ENCODE data around the gene C1QTNF2. TPM values are rescaled to one million over a fixed set of nuclear protein-coding genes. Genes with fewer than 3 reads are reported as not detected.

The C1QTNF2 gene
- total and polyA plus RNA-seq, 3 donors from 2014 or later, result 3.7 to 8.2 (median 6.4) TPM

DNA sequence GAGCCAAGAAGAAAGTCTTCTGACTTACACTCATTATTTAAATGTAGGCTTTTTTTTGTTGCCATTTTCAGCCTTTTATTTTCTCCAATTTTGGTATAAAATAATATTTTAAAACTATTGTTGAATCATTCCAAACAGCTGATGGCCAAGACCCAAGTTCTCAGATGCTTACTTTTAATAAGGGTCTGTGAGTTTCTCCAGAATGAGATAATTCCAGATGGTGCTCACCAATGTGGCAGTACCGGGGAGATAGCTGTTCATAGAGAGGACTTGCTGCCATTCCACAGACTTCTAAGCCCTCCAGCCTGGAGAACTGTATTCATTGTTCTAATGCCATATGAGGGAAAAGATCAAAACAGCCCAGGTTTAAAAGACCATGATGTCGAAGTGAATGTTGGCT lies 5.3 kb upstream of the C1QTNF2 start:
- WGBS, 2 donors, result 73 to 82% methylated on average over 2 of the region's 2 CpGs
- Histone ChIP-seq H3K4me1 (no peaks in the 10 kb centered on the region), H3K27ac (no peak overlapping the region), H3K4me3 (no peak overlapping the region), H3K27me3 (no peaks in the 10 kb centered on the region), H3K36me3 (ENCODE audit: low read depth, missing control alignments) (no peaks in the 10 kb centered on the region), H3K9me3 (no peaks in the 10 kb centered on the region)
- intact Hi-C loops (cut with DNase I; ENCODE audit: low total_unique reads), result no loop called here
- no peak for DNase-seq
- no peak for TF ChIP-seq POLR2A (IDR thresholded peaks at IDR 0.05)
- TF ChIP-seq, protein P1, sequence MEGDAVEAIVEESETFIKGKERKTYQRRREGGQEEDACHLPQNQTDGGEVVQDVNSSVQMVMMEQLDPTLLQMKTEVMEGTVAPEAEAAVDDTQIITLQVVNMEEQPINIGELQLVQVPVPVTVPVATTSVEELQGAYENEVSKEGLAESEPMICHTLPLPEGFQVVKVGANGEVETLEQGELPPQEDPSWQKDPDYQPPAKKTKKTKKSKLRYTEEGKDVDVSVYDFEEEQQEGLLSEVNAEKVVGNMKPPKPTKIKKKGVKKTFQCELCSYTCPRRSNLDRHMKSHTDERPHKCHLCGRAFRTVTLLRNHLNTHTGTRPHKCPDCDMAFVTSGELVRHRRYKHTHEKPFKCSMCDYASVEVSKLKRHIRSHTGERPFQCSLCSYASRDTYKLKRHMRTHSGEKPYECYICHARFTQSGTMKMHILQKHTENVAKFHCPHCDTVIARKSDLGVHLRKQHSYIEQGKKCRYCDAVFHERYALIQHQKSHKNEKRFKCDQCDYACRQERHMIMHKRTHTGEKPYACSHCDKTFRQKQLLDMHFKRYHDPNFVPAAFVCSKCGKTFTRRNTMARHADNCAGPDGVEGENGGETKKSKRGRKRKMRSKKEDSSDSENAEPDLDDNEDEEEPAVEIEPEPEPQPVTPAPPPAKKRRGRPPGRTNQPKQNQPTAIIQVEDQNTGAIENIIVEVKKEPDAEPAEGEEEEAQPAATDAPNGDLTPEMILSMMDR (IDR thresholded peaks at IDR 0.05), result no peak

DNA sequence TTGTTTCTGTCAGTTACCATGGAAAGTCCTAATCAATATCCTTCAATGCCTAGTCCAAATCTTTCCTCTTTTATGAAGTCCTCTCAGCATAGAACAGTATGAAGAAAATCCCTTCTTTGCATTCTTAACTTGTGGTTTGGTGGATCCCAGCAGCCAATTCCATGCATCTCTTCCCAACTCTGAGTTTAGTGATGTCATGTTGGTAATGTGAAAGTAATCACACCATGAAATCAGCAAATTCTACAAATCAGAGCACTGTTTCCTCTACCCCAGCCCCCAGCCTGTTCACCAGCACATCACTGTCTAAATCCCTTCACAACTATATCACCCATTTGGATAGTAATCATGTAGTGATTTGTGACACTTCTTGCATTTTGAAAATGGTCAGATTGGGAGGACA lies 4.7 kb upstream of the C1QTNF2 start:
- Histone ChIP-seq H3K36me3 (ENCODE audit: low read depth, missing control alignments) (no peaks in the 10 kb centered on the region), H3K27me3 (no peaks in the 10 kb centered on the region), H3K27ac (no peak overlapping the region), H3K4me3 (no peak overlapping the region), H3K4me1 (no peaks in the 10 kb centered on the region), H3K9me3 (no peaks in the 10 kb centered on the region)
- no peak for DNase-seq
- intact Hi-C loops (cut with DNase I; ENCODE audit: low total_unique reads), result no loop called here
- TF ChIP-seq, protein P1 (IDR thresholded peaks at IDR 0.05), result no peak
- no peak for TF ChIP-seq POLR2A (IDR thresholded peaks at IDR 0.05)

DNA sequence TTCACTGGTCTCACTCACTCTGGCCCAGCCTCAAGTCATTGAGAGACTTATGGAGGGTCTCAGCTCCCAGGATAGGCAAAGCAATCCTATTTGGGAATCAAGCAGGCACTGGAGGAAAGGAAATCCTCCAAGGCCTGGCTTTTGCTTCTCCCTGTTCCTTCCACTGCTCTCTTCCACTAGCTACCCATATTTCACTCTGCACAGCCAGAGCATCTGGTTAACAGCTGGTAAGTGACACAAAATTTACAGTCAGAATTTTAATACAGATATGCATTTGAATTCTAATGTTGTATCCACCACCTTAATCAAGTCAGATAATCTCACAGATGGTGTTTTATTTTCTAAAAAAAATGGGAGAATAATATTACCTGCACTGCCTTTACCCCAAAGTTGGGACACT lies 868 bp upstream of the C1QTNF2 start:
- Histone ChIP-seq H3K27me3 (no peaks in the 10 kb centered on the region), H3K27ac (no peak overlapping the region)
- no peak for TF ChIP-seq POLR2A (IDR thresholded peaks at IDR 0.05)
- TF ChIP-seq, protein P1 (IDR thresholded peaks at IDR 0.05), result no peak

GRCh38 chr5:160370713-160371034 lies 248 bp upstream of the C1QTNF2 start:
- no peak overlapping the region for H3K27ac ChIP-seq
- 19 to 25% methylated on average over 12 of the region's 12 CpGs for WGBS, 2 donors
- no peaks in the 10 kb centered on the region for H3K36me3 ChIP-seq (ENCODE audit: low read depth, missing control alignments)
- TF ChIP-seq, protein P1 (IDR thresholded peaks at IDR 0.05), result no peak
- TF ChIP-seq POLR2A (IDR thresholded peaks at IDR 0.05), result no peak
- peaks cover 14% of the 10 kb centered on the region for H3K4me1 ChIP-seq
- no peaks in the 10 kb centered on the region for H3K9me3 ChIP-seq
- DNase-seq, result no peak
- intact Hi-C loops (cut with DNase I; ENCODE audit: low total_unique reads), result no loop called here
- no peaks in the 10 kb centered on the region for H3K27me3 ChIP-seq
- H3K4me3 ChIP-seq, result peak overlapping the region; percentile 59 to 68

More for the DNA sequence above, 868 bp upstream of the C1QTNF2 start:
- H3K4me1 ChIP-seq, result peaks cover 14% of the 10 kb centered on the region
- H3K36me3 ChIP-seq (ENCODE audit: low read depth, missing control alignments), result no peaks in the 10 kb centered on the region
- intact Hi-C loops (cut with DNase I; ENCODE audit: low total_unique reads), result no loop called here
- H3K4me3 ChIP-seq, result no peak overlapping the region
- DNase-seq, result no peak
- no peaks in the 10 kb centered on the region for H3K9me3 ChIP-seq

DNA sequence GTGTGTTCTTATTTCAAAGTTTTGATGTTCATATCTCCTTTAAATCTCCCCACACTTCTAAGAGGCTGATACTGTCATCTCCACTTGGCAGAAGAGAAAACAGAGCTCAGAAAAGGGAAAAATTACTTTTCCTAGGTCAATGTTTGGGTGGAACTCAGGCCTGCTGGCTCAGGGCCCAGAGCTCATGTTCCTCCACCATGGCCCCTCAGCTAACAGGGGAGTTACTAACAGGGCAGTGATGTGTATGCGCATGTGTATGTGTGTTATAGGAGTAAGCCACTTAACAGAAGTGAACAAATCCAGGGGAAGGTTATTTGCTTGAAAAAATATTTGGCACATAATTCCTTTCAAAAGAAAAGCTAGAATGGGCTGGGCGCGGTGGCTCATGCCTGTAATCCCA lies 2.5 kb downstream of the C1QTNF2 start:
- H3K27ac ChIP-seq, result peak overlapping the region in 1 of 2 donors; percentile 6
- TF ChIP-seq, protein P1 (IDR thresholded peaks at IDR 0.05), result no peak
- TF ChIP-seq POLR2A (IDR thresholded peaks at IDR 0.05), result no peak

More for the DNA sequence above, 2.5 kb downstream of the C1QTNF2 start:
- intact Hi-C loops (cut with DNase I; ENCODE audit: low total_unique reads), result no loop called here
- WGBS, 2 donors, result 93 to 94% methylated on average over 3 of the region's 3 CpGs
- H3K9me3 ChIP-seq, result no peaks in the 10 kb centered on the region
- no peak for DNase-seq
- no peaks in the 10 kb centered on the region for H3K36me3 ChIP-seq (ENCODE audit: low read depth, missing control alignments)
- H3K27me3 ChIP-seq, result no peaks in the 10 kb centered on the region
- H3K4me1 ChIP-seq, result peaks cover 23% of the 10 kb centered on the region
- H3K4me3 ChIP-seq, result no peak overlapping the region
